Effector memory CD8-positive, alpha-beta T cell (primary cell): ENCODE measurements around the gene LRCOL1.

ENCODE experiments used
- ATAC-seq: fragments of 150-1000 bp; cut with Tn5 transposase; replicated peaks from 2 replicates; pipeline ENCODE4 v1.10.0; 2021; ENCODE audit warnings: mild to moderate bottlenecking, moderate library complexity
- DNase-seq, 3 experiments: peaks; one replicate each; pipeline ENCODE4 v3.0.0; 2021
- H3K27ac Mint-ChIP-seq, 2 donors: one replicate each; pipeline ENCODE4 v1.8.0; 2022; ENCODE audit warnings: mild to moderate bottlenecking in 2 of 2, mixed read lengths in 2 of 2, moderate library complexity in 2 of 2
- H3K27me3 Mint-ChIP-seq, 2 donors: one replicate each; pipeline ENCODE4 v1.8.0; 2022; ENCODE audit warnings: mixed read lengths in 2 of 2
- H3K36me3 Mint-ChIP-seq: one replicate; pipeline ENCODE4 v1.8.0; 2022; ENCODE audit warnings: mild to moderate bottlenecking, moderate library complexity, mixed read lengths; ENCODE audit not compliant: insufficient read depth
- H3K4me1 Mint-ChIP-seq, 2 donors: one replicate each; pipeline ENCODE4 v1.8.0; 2022; ENCODE audit warnings: low read depth in 2 of 2, mixed read lengths in 2 of 2
- H3K4me3 Mint-ChIP-seq, 2 donors: one replicate each; pipeline ENCODE4 v1.8.0; 2022; ENCODE audit warnings: mild to moderate bottlenecking in 2 of 2, mixed read lengths in 2 of 2, moderate library complexity in 2 of 2
- H3K9me3 Mint-ChIP-seq, 2 donors: one replicate each; pipeline ENCODE4 v1.8.0; 2022; ENCODE audit warnings: mixed read lengths in 2 of 2

The LRCOL1 gene

GRCh38 chr12:132631666-132632065, 21.3 kb upstream of the LRCOL1 start:
- ATAC-seq = no peak
- no peaks in the 10 kb centered on the region for H3K27me3 Mint-ChIP-seq
- H3K27ac Mint-ChIP-seq = no peak overlapping the region
- DNase-seq = no peak
- no peaks in the 10 kb centered on the region for H3K4me1 Mint-ChIP-seq
- H3K4me3 Mint-ChIP-seq = no peak overlapping the region
- H3K9me3 Mint-ChIP-seq = no peaks in the 10 kb centered on the region
- H3K36me3 Mint-ChIP-seq = peaks cover 7% of the 10 kb centered on the region

GRCh38 chr12:132630672-132631071, 20.3 kb upstream of the LRCOL1 start:
- Mint-ChIP-seq H3K9me3 (no peaks in the 10 kb centered on the region), H3K27ac (no peak overlapping the region), H3K4me3 (no peak overlapping the region), H3K36me3 (peaks cover 7% of the 10 kb centered on the region), H3K27me3 (no peaks in the 10 kb centered on the region), H3K4me1 (no peaks in the 10 kb centered on the region)
- ATAC-seq = no peak
- no peak for DNase-seq

GRCh38 chr12:132629330-132629729, 18.9 kb upstream of the LRCOL1 start:
- Mint-ChIP-seq H3K27ac (no peak overlapping the region), H3K36me3 (peaks cover 7% of the 10 kb centered on the region)
- no peak for ATAC-seq

GRCh38 chr12:132625731-132626430, 15.5 kb upstream of the LRCOL1 start:
- Mint-ChIP-seq H3K9me3 (no peaks in the 10 kb centered on the region), H3K36me3 (no peaks in the 10 kb centered on the region), H3K4me3 (no peak overlapping the region), H3K4me1 (peaks cover 4 to 7% of the 10 kb centered on the region in 2 donors), H3K27me3 (no peaks in the 10 kb centered on the region), H3K27ac (no peak overlapping the region)
- DNase-seq = no peak
- no peak for ATAC-seq

More at GRCh38 chr12:132629330-132629729, 18.9 kb upstream of the LRCOL1 start:
- Mint-ChIP-seq H3K27me3 (no peaks in the 10 kb centered on the region), H3K4me3 (no peak overlapping the region), H3K9me3 (no peaks in the 10 kb centered on the region), H3K4me1 (no peaks in the 10 kb centered on the region)
- DNase-seq = no peak

GRCh38 chr12:132624910-132625630, 14.7 kb upstream of the LRCOL1 start:
- peaks cover 4 to 7% of the 10 kb centered on the region in 2 donors for H3K4me1 Mint-ChIP-seq
- ATAC-seq = no peak
- H3K4me3 Mint-ChIP-seq = no peak overlapping the region
- H3K27me3 Mint-ChIP-seq = no peaks in the 10 kb centered on the region
- no peaks in the 10 kb centered on the region for H3K9me3 Mint-ChIP-seq
- H3K27ac Mint-ChIP-seq = peak overlapping the region in 1 of 2 donors; percentile 68
- no peaks in the 10 kb centered on the region for H3K36me3 Mint-ChIP-seq
- no peak for DNase-seq

GRCh38 chr12:132624186-132624855, 13.9 kb upstream of the LRCOL1 start:
- no peak for DNase-seq
- Mint-ChIP-seq H3K4me1 (peaks cover 4 to 7% of the 10 kb centered on the region in 2 donors), H3K4me3 (no peak overlapping the region), H3K36me3 (no peaks in the 10 kb centered on the region), H3K27ac (peak overlapping the region in 1 of 2 donors; percentile 49), H3K9me3 (no peaks in the 10 kb centered on the region), H3K27me3 (no peaks in the 10 kb centered on the region)
- no peak for ATAC-seq

- ATAC-seq (no peak), DNase-seq (no peak)
- Mint-ChIP-seq H3K36me3 (no peaks in the 10 kb centered on the region), H3K27me3 (peaks cover under 1 to 2% of the 10 kb centered on the region in 2 donors), H3K4me1 (peaks cover 4 to 7% of the 10 kb centered on the region in 2 donors), H3K4me3 (no peak overlapping the region), H3K9me3 (no peaks in the 10 kb centered on the region), H3K27ac (peak overlapping the region; percentile 49 to 66)
Measured at GRCh38 chr12:132623072-132623869, 12.9 kb upstream of the LRCOL1 start.

- Mint-ChIP-seq H3K9me3 (no peaks in the 10 kb centered on the region), H3K27ac (no peak overlapping the region), H3K4me1 (peaks cover 4 to 10% of the 10 kb centered on the region in 2 donors), H3K27me3 (peaks cover 8 to 10% of the 10 kb centered on the region in 2 donors), H3K36me3 (no peaks in the 10 kb centered on the region), H3K4me3 (no peak overlapping the region)
- ATAC-seq (no peak), DNase-seq (no peak)
Measured at GRCh38 chr12:132622437-132623071, 12.2 kb upstream of the LRCOL1 start.

GRCh38 chr12:132621657-132622435, 11.5 kb upstream of the LRCOL1 start:
- peaks cover 4 to 10% of the 10 kb centered on the region in 2 donors for H3K4me1 Mint-ChIP-seq
- H3K27me3 Mint-ChIP-seq = peaks cover 13 to 17% of the 10 kb centered on the region in 2 donors
- no peaks in the 10 kb centered on the region for H3K9me3 Mint-ChIP-seq
- no peak overlapping the region for H3K4me3 Mint-ChIP-seq
- no peak overlapping the region for H3K27ac Mint-ChIP-seq
- DNase-seq (no peak), ATAC-seq (no peak)
- H3K36me3 Mint-ChIP-seq = no peaks in the 10 kb centered on the region

GRCh38 chr12:132620899-132621656, 10.7 kb upstream of the LRCOL1 start:
- H3K4me3 Mint-ChIP-seq = no peak overlapping the region
- no peaks in the 10 kb centered on the region for H3K36me3 Mint-ChIP-seq
- no peak overlapping the region for H3K27ac Mint-ChIP-seq
- no peaks in the 10 kb centered on the region for H3K9me3 Mint-ChIP-seq
- peaks cover 4 to 10% of the 10 kb centered on the region in 2 donors for H3K4me1 Mint-ChIP-seq
- DNase-seq = no peak
- no peak for ATAC-seq
- H3K27me3 Mint-ChIP-seq = peaks cover 19 to 24% of the 10 kb centered on the region in 2 donors

- peaks cover 26 to 32% of the 10 kb centered on the region in 2 donors for H3K27me3 Mint-ChIP-seq
- no peak overlapping the region for H3K4me3 Mint-ChIP-seq
- no peak for DNase-seq
- no peak for ATAC-seq
- no peaks in the 10 kb centered on the region for H3K36me3 Mint-ChIP-seq
- no peaks in the 10 kb centered on the region for H3K9me3 Mint-ChIP-seq
- H3K27ac Mint-ChIP-seq = no peak overlapping the region
- peaks cover 4 to 10% of the 10 kb centered on the region in 2 donors for H3K4me1 Mint-ChIP-seq
Measured at GRCh38 chr12:132620113-132620898, 9.9 kb upstream of the LRCOL1 start.
